Gastroesophageal sphincter (tissue), 3 donors: ENCODE results near the gene CCDC170.

Experiments
- CTCF ChIP-seq, 4 experiments: fragments of 200-600 bp in 2 of 4; fragments of 450-650 bp in 2 of 4; sonication (generic) in 1 of 4; IDR thresholded peaks; one replicate each; pipeline ENCODE4 v1.5.1; 2017 to 2019; ENCODE audit warnings: antibody characterized with exemption in 4 of 4, mild to moderate bottlenecking in 2 of 4, moderate library complexity in 2 of 4
- EP300 ChIP-seq: sonication (generic); formaldehyde crosslinking; IDR thresholded peaks from one replicate; pipeline ENCODE4 v1.6.1; 2017; ENCODE audit warnings: antibody characterized with exemption, mild to moderate bottlenecking
- POLR2A ChIP-seq, 2 donors: fragments of 450-650 bp; IDR thresholded peaks; one replicate each; pipeline ENCODE4 v1.6.1; 2017; ENCODE audit warnings: antibody characterized with exemption in 2 of 2, mild to moderate bottlenecking in 2 of 2, moderate library complexity in 1 of 2

- TF ChIP-seq CTCF (IDR thresholded peaks at IDR 0.05) (no peak), POLR2A (IDR thresholded peaks at IDR 0.05) (no peak), EP300 (no peak)
Observed at GRCh38 chr6:151620179-151620578, 126.4 kb downstream of the CCDC170 start.
